ENCODE data around the gene NEK10. TPM values are rescaled to one million over a fixed set of nuclear protein-coding genes. Genes with fewer than 3 reads are reported as not detected.

The NEK10 gene
- polyA plus RNA-seq, 2 of the 4 experiments (the other 2 are of a cell fraction), result 1.7 to 2.9 TPM

- no peak for TF ChIP-seq HOXB5 (CRISPR knock-in tag; IDR thresholded peaks at IDR 0.05)
- no peak for TF ChIP-seq NPAS2 (CRISPR knock-in tag; IDR thresholded peaks at IDR 0.05; ENCODE audit: borderline replicate concordance)
- no peak for TF ChIP-seq CBX8 (IDR thresholded peaks at IDR 0.05)
- TF ChIP-seq ATOH8 (CRISPR knock-in tag; IDR thresholded peaks at IDR 0.05; ENCODE audit: low read depth), result no peak
- TF ChIP-seq CEBPB (IDR thresholded peaks at IDR 0.05), result no peak
- no peak for TF ChIP-seq MAX (IDR thresholded peaks at IDR 0.05)
- TF ChIP-seq FOXS1 (CRISPR knock-in tag; IDR thresholded peaks at IDR 0.05), result no peak
- no peak for TF ChIP-seq EHMT2 (IDR thresholded peaks at IDR 0.05; ENCODE audit: low read depth)
- TF ChIP-seq CBX2 (IDR thresholded peaks at IDR 0.05; ENCODE audit: borderline replicate concordance, low read depth), result no peak
- no peak for TF ChIP-seq JUNB (IDR thresholded peaks at IDR 0.05)
- TF ChIP-seq MYC (IDR thresholded peaks at IDR 0.05; ENCODE audit: borderline replicate concordance, low read length), result no peak
- TF ChIP-seq HOXB13 (CRISPR knock-in tag; IDR thresholded peaks at IDR 0.05; ENCODE audit: low read depth), result no peak
- TF ChIP-seq SREBF2 (IDR thresholded peaks at IDR 0.05), result no peak
- no peak for TF ChIP-seq CHD2 (IDR thresholded peaks at IDR 0.05; ENCODE audit: low read length, partially characterized antibody)
- no peak for TF ChIP-seq HES2 (IDR thresholded peaks at IDR 0.05)
- no peak for TF ChIP-seq BHLHE40 (IDR thresholded peaks at IDR 0.05; ENCODE audit: low read depth, low read length)
- no peak for TF ChIP-seq CHD4 (IDR thresholded peaks at IDR 0.05; ENCODE audit: borderline replicate concordance)
- TF ChIP-seq PBX3 (IDR thresholded peaks at IDR 0.05), result no peak
- TF ChIP-seq EHF (CRISPR knock-in tag; IDR thresholded peaks at IDR 0.05), result no peak
- TF ChIP-seq ZC3H11A (IDR thresholded peaks at IDR 0.05), result no peak
- Histone ChIP-seq H3K4me1 (no peaks in the 10 kb centered on the region), H3K4me3 (no peak overlapping the region), H3K9me3 (no peaks in the 10 kb centered on the region), H3K4me2 (no peak overlapping the region), H3K27ac (no peak overlapping the region)
- no peak for DNase-seq (ENCODE audit: low read depth in 1 of 2, low spot score in 1 of 2)
- ChIA-PET POLR2A (no interaction called here), CTCF (no interaction called here)
- no peak for FAIRE-seq
- ATAC-seq, result no peak
- 43% methylated on average over 6 of the region's 6 CpGs for WGBS (ENCODE audit: missing lambda C conversion rate)
Measured at GRCh38 chr3:27076815-27077630, 292.2 kb downstream of the NEK10 start.

GRCh38 chr3:27074914-27075313 lies 294.3 kb downstream of the NEK10 start:
- H3K4me1 ChIP-seq, result no peaks in the 10 kb centered on the region
- POLR2A ChIA-PET, result no interaction called here
- no peak for TF ChIP-seq ZSCAN20 (CRISPR knock-in tag; IDR thresholded peaks at IDR 0.05)
- no peak for TF ChIP-seq ZNF302 (CRISPR knock-in tag; IDR thresholded peaks at IDR 0.05)
- no peak for TF ChIP-seq HOXB5 (CRISPR knock-in tag; IDR thresholded peaks at IDR 0.05)
- TF ChIP-seq JUN (IDR thresholded peaks at IDR 0.05), result no peak
- TF ChIP-seq ZC3H11A (IDR thresholded peaks at IDR 0.05), result no peak
- no peak for TF ChIP-seq BHLHE40 (IDR thresholded peaks at IDR 0.05; ENCODE audit: low read depth, low read length)
- TF ChIP-seq ZFP36 (IDR thresholded peaks at IDR 0.05; ENCODE audit: borderline replicate concordance, partially characterized antibody), result no peak
- TF ChIP-seq NPAS2 (CRISPR knock-in tag; IDR thresholded peaks at IDR 0.05; ENCODE audit: borderline replicate concordance), result no peak
- TF ChIP-seq FOSL2 (IDR thresholded peaks at IDR 0.05), result no peak
- TF ChIP-seq FOSL2 (CRISPR knock-in tag; IDR thresholded peaks at IDR 0.05), result no peak
- no peak for TF ChIP-seq ESRRA (IDR thresholded peaks at IDR 0.05; ENCODE audit: borderline replicate concordance, low read length)
- 47% methylated on average over 3 of the region's 3 CpGs for WGBS (ENCODE audit: missing lambda C conversion rate)
- no peak for DNase-seq (ENCODE audit: low read depth in 1 of 2, low spot score in 1 of 2)
- no peak overlapping the region for H3K4me2 ChIP-seq
- H3K9me3 ChIP-seq, result no peaks in the 10 kb centered on the region
- ATAC-seq, result no peak
- CTCF ChIA-PET, result interaction anchor here (0.5 to 1.5 kb wide), 3 partner anchors 11 to 1427 kb away, joined by 3 read pairs; no protein-coding TSS in a partner anchor
- H3K4me3 ChIP-seq, result no peak overlapping the region
- FAIRE-seq, result no peak
- H3K27ac ChIP-seq, result no peak overlapping the region

All from A549 (cell line).